A549 (cell line): ENCODE measurements around the gene THYN1. TPM values are rescaled to one million over a fixed set of nuclear protein-coding genes. Genes with fewer than 3 reads are reported as not detected.

Experiments
- ATAC-seq, 2 experiments: fragments of 200-7000 bp in 1 of 2; fragments of >200 bp in 1 of 2; cut with Nextera tagmentation in 1 of 2; cut with Tn5 transposase in 1 of 2; 3 replicates each; pipeline versions ENCODE4 v1.8.0 to v1.9.1; 2018 to 2020; ENCODE audit warnings: mild to moderate bottlenecking in 1 of 2, moderate library complexity in 1 of 2
- CTCF ChIA-PET: fragments of 300-600 bp; sonication (Branson Sonifier 250); formaldehyde crosslinking; extraction: SDS; loops from one replicate; lab custom pipeline; 2021; ENCODE audit warnings: antibody characterized with exemption, inconsistent platforms; lab: Yijun Ruan, JAX
- POLR2A ChIA-PET: fragments of 350-600 bp; formaldehyde crosslinking; extraction: SDS; loops from one replicate; lab custom pipeline; 2021; ENCODE audit warnings: antibody characterized with exemption, inconsistent platforms; lab: Yijun Ruan, JAX
- DNase-seq, 2 experiments: peaks; one replicate each; pipeline versions ENCODE4 v3.0.0 to v3.0.0-alpha.2; 2011 to 2016; ENCODE audit warnings: low read depth in 1 of 2, low spot score in 1 of 2
- FAIRE-seq: peaks from 2 replicates; lab custom pipeline; 2011; peaks lifted over from hg19 to GRCh38; lab: Jason Lieb, UNC
- H3K27ac ChIP-seq, 2 experiments: fragments of >200 bp; sonication (Bioruptor Twin); formaldehyde crosslinking; 3 replicates each; pipeline ENCODE4 v1.5.1; 2016 to 2017
- H3K4me1 ChIP-seq: fragments of >200 bp; sonication (Bioruptor Twin); formaldehyde crosslinking; 3 replicates; pipeline ENCODE4 v1.6.1; 2016
- H3K4me2 ChIP-seq: fragments of >200 bp; sonication (Bioruptor Twin); formaldehyde crosslinking; 3 replicates; pipeline ENCODE4 v1.6.1; 2016
- H3K4me3 ChIP-seq: fragments of >200 bp; sonication (Bioruptor Twin); formaldehyde crosslinking; 3 replicates; pipeline ENCODE4 v1.5.1; 2016
- H3K9me3 ChIP-seq: fragments of >200 bp; sonication (Bioruptor Twin); formaldehyde crosslinking; 3 replicates; pipeline ENCODE4 v1.6.1; 2016
- BCL3 ChIP-seq: fragments of >200 bp; sonication (Bioruptor Twin); formaldehyde crosslinking; IDR thresholded peaks from 3 replicates; pipeline ENCODE4 v1.6.1; 2016
- BHLHE40 ChIP-seq: IDR thresholded peaks from 2 replicates; pipeline ENCODE4 v1.6.1; 2012; ENCODE audit warnings: low read depth, low read length, inconsistent platforms
- CEBPB ChIP-seq, 2 experiments: fragments of >200 bp in 1 of 2; sonication (Bioruptor Twin) in 1 of 2; formaldehyde crosslinking in 1 of 2; IDR thresholded peaks; 2 replicates each; pipeline ENCODE4 v1.6.1; 2012 to 2016
- CHD2 ChIP-seq: fragments of 150-350 bp; IDR thresholded peaks from 2 replicates; pipeline ENCODE4 v1.6.1; 2014; ENCODE audit warnings: low read length; ENCODE audit not compliant: partially characterized antibody
- EHF ChIP-seq: fragments of 250-450 bp; sonication (Bioruptor Pico); IDR thresholded peaks from 2 replicates; pipeline ENCODE4 v1.5.0; 2020; ENCODE audit warnings: mild to moderate bottlenecking
- ELK1 ChIP-seq: fragments of 150-350 bp; IDR thresholded peaks from 2 replicates; pipeline ENCODE4 v1.6.1; 2014; ENCODE audit warnings: low read depth, mild to moderate bottlenecking, low read length
- FOSL2 ChIP-seq, 2 experiments: fragments of 450-650 bp in 1 of 2; fragments of >200 bp in 1 of 2; sonication (Bioruptor Twin) in 1 of 2; formaldehyde crosslinking; IDR thresholded peaks; 2 replicates each; pipeline versions ENCODE4 v1.5.0 to v1.6.1; 2016 to 2020; ENCODE audit warnings: mild to moderate bottlenecking in 1 of 2, moderate library complexity in 1 of 2
- FOXS1 ChIP-seq: fragments of 250-450 bp; sonication (Bioruptor Pico); IDR thresholded peaks from 2 replicates; pipeline ENCODE4 v1.5.0; 2020; ENCODE audit warnings: mild to moderate bottlenecking, moderate library complexity
- HDAC2 ChIP-seq: fragments of 200-600 bp; sonication (generic); IDR thresholded peaks from 2 replicates; pipeline ENCODE4 v1.6.1; 2016
- HOXA7 ChIP-seq: fragments of 250-450 bp; sonication (Bioruptor Pico); IDR thresholded peaks from 2 replicates; pipeline ENCODE4 v1.5.0; 2020; ENCODE audit warnings: mild to moderate bottlenecking, moderate library complexity
- JUN ChIP-seq, 2 experiments: fragments of >200 bp; sonication (Bioruptor Twin); formaldehyde crosslinking; IDR thresholded peaks; 2 replicates in 1 of 2; 3 replicates in 1 of 2; pipeline ENCODE4 v1.6.1; 2016 to 2017
- MAX ChIP-seq: IDR thresholded peaks from 2 replicates; pipeline ENCODE4 v1.6.1; 2012
- MAZ ChIP-seq: fragments of 150-350 bp; IDR thresholded peaks from 2 replicates; pipeline ENCODE4 v1.6.1; 2014; ENCODE audit warnings: antibody characterized with exemption, low read depth, low read length, borderline replicate concordance
- MYC ChIP-seq: IDR thresholded peaks from 2 replicates; pipeline ENCODE4 v1.6.1; 2012; ENCODE audit warnings: mild to moderate bottlenecking, inconsistent platforms, low read length, improper control_type of control experiment, borderline replicate concordance
- NPAS2 ChIP-seq: fragments of 250-450 bp; sonication (Bioruptor Pico); IDR thresholded peaks from 2 replicates; pipeline ENCODE4 v1.8.0; 2022; ENCODE audit warnings: mild to moderate bottlenecking, moderate library complexity, borderline replicate concordance
- POLR2A ChIP-seq: IDR thresholded peaks from 2 replicates; pipeline ENCODE4 v1.6.1; 2012; ENCODE audit warnings: mild to moderate bottlenecking, low read length
- RAD21 ChIP-seq, 2 experiments: fragments of >200 bp in 1 of 2; sonication (Bioruptor Twin) in 1 of 2; formaldehyde crosslinking in 1 of 2; IDR thresholded peaks in 1 of 2; conservative IDR thresholded peaks in 1 of 2; 2 replicates in 1 of 2; 3 replicates in 1 of 2; pipeline ENCODE4 v1.6.1; 2012 to 2018; ENCODE audit warnings: inconsistent platforms in 1 of 2
- REST ChIP-seq: fragments of 200-600 bp; sonication (generic); IDR thresholded peaks from 2 replicates; pipeline ENCODE4 v1.6.1; 2016; ENCODE audit warnings: antibody characterized with exemption, mild to moderate bottlenecking, moderate library complexity
- SMC3 ChIP-seq: fragments of >200 bp; sonication (Bioruptor Twin); formaldehyde crosslinking; IDR thresholded peaks from 3 replicates; pipeline ENCODE4 v1.6.1; 2018; ENCODE audit warnings: inconsistent platforms
- SREBF2 ChIP-seq: fragments of 450-650 bp; IDR thresholded peaks from 2 replicates; pipeline ENCODE4 v1.6.1; 2014; ENCODE audit warnings: mild to moderate bottlenecking, moderate library complexity
- TFCP2L1 ChIP-seq: fragments of 250-450 bp; sonication (Bioruptor Pico); IDR thresholded peaks from 2 replicates; pipeline ENCODE4 v1.5.0; 2021; ENCODE audit warnings: mild to moderate bottlenecking
- WGBS: methylation state at CpG from one replicate; pipeline ENCODE4 v1.1.6; 2017; ENCODE audit errors: missing lambda C conversion rate; 5-methylcytosine and 5-hydroxymethylcytosine counted together
- polyA plus RNA-seq, 4 experiments: library from polyadenylated mRNA; depleted of rRNA in 3 of 4; stranded (reverse); fragments of >200 nt; fragmentation: RNase III in 1 of 4; extraction: RNeasy Plus Mini Kit Qiagen cat#74134 plus additional on column Dnase treatment in 1 of 4; gene quantifications; 2 replicates in 3 of 4; 3 replicates in 1 of 4; pipeline ENCODE4 v1.2.3, GENCODE V29; 2011 to 2017
- TF ChIP-seq, protein P1 (sequence below): fragments of >200 bp; sonication (Bioruptor Twin); formaldehyde crosslinking; IDR thresholded peaks from 2 replicates; pipeline ENCODE4 v1.6.1; 2016
- TF ChIP-seq, protein P2 (sequence below): fragments of 250-450 bp; sonication (Bioruptor Pico); IDR thresholded peaks from 2 replicates; pipeline ENCODE4 v1.5.0; 2021; ENCODE audit warnings: mild to moderate bottlenecking, moderate library complexity, borderline replicate concordance

The THYN1 gene
- polyA plus RNA-seq, 2 of the 4 experiments (the other 2 are of a cell fraction): 20.8 to 27.9 TPM

- POLR2A ChIA-PET: no interaction called here
- no peak for TF ChIP-seq EHF (CRISPR knock-in tag)
- no peak for TF ChIP-seq MAX
- TF ChIP-seq HOXA7 (CRISPR knock-in tag): no peak
- no peak for TF ChIP-seq FOSL2 (IDR thresholded peaks at IDR 0.05)
- TF ChIP-seq FOSL2 (CRISPR knock-in tag; IDR thresholded peaks at IDR 0.05): no peak
- TF ChIP-seq, protein P1, sequence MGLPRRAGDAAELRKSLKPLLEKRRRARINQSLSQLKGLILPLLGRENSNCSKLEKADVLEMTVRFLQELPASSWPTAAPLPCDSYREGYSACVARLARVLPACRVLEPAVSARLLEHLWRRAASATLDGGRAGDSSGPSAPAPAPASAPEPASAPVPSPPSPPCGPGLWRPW: no peak
- TF ChIP-seq HDAC2: no peak
- TF ChIP-seq CEBPB (IDR thresholded peaks at IDR 0.05): no peak
- no peak for TF ChIP-seq SREBF2
- no peak for TF ChIP-seq REST
- TF ChIP-seq CHD2: no peak
- no peak for TF ChIP-seq SMC3
- TF ChIP-seq BHLHE40: no peak
- Histone ChIP-seq H3K4me2 (no peak overlapping the region), H3K27ac (no peak overlapping the region), H3K9me3 (no peaks in the 10 kb centered on the region), H3K4me3 (no peak overlapping the region), H3K4me1 (no peaks in the 10 kb centered on the region)
- DNase-seq (no peak), FAIRE-seq (no peak), ATAC-seq (no peak)
- CTCF ChIA-PET: no interaction called here
- 43% methylated on average over 4 of the region's 4 CpGs for WGBS
Measured at GRCh38 chr11:134289167-134289566, 36.0 kb upstream of the THYN1 start.

DNA sequence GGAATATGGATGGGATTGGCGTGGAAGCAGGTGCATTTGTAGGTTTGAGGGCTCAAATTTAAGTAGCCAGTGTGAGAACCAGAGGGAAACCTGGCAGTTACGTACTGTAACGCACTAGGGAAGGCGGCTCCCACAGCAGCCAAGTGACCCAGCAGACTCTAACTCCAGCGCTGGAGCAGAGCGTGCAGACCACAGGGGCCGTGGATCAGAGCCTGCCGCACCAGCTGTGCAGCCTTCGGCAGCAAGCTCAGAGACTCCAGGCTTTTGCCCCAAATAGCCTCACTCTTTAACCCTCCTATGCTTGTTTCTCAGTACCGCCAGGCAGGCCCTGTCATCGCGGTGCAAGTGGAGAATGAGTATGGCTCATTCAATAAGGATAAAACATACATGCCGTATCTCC is 35.3 kb upstream of the THYN1 start:
- no peaks in the 10 kb centered on the region for H3K9me3 ChIP-seq
- WGBS: 78% methylated on average over 10 of the region's 13 CpGs
- no peak overlapping the region for H3K4me3 ChIP-seq
- DNase-seq: no peak
- no peaks in the 10 kb centered on the region for H3K4me1 ChIP-seq
- H3K27ac ChIP-seq: no peak overlapping the region
- POLR2A ChIA-PET: no interaction called here
- H3K4me2 ChIP-seq: no peak overlapping the region
- CTCF ChIA-PET: no interaction called here
- FAIRE-seq: no peak
- ATAC-seq: no peak
- no peak for TF ChIP-seq MAZ
- no peak for TF ChIP-seq JUN (IDR thresholded peaks at IDR 0.05)
- no peak for TF ChIP-seq MYC
- TF ChIP-seq NPAS2 (CRISPR knock-in tag): no peak
- TF ChIP-seq HOXA7 (CRISPR knock-in tag): no peak
- TF ChIP-seq BCL3: no peak
- no peak for TF ChIP-seq FOXS1 (CRISPR knock-in tag)
- TF ChIP-seq POLR2A: no peak
- TF ChIP-seq RAD21 (conservative IDR thresholded peaks at IDR 0.05 in 1 of 2, IDR thresholded peaks at IDR 0.05 in 1 of 2): no peak
- no peak for TF ChIP-seq ELK1
- no peak for TF ChIP-seq TFCP2L1 (CRISPR knock-in tag)
- TF ChIP-seq, protein P2, sequence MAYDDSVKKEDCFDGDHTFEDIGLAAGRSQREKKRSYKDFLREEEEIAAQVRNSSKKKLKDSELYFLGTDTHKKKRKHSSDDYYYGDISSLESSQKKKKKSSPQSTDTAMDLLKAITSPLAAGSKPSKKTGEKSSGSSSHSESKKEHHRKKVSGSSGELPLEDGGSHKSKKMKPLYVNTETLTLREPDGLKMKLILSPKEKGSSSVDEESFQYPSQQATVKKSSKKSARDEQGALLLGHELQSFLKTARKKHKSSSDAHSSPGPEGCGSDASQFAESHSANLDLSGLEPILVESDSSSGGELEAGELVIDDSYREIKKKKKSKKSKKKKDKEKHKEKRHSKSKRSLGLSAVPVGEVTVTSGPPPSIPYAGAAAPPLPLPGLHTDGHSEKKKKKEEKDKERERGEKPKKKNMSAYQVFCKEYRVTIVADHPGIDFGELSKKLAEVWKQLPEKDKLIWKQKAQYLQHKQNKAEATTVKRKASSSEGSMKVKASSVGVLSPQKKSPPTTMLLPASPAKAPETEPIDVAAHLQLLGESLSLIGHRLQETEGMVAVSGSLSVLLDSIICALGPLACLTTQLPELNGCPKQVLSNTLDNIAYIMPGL: no peak
